ENCODE results near the gene PDE8B. TPM values are rescaled to one million over a fixed set of nuclear protein-coding genes. Genes with fewer than 3 reads are reported as not detected.

PDE8B gene
- total RNA-seq, 1 donor from 2014 or later = 2.0 TPM

DNA sequence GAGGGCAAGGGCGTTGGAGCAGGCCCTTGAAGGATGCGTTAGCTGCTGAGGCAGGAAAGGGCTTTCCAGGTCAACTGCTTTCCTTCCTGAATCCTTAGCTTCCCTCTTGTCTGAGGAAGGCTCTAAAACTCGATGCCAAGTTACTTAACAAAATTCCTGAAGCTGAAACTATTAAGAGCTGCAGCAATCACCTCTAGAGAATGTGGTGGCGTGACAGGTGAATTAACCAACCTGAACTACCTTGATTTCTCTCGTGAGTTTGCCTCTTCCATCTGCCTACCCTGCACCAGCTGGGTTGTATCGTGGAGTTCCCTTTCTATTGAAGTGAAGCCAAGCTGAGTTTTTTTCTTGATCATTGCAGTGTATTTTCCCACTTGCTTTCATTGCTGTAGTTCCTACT is 96.1 kb downstream of the PDE8B start:
- H3K36me3 Mint-ChIP-seq (ENCODE audit: unreplicated experiment) = no peaks in the 10 kb centered on the region
- H3K27ac Mint-ChIP-seq (ENCODE audit: unreplicated experiment) = no peak overlapping the region
- H3K27me3 Mint-ChIP-seq (ENCODE audit: unreplicated experiment) = peaks cover 3% of the 10 kb centered on the region
- no peak overlapping the region for H3K4me3 Mint-ChIP-seq (ENCODE audit: unreplicated experiment)
- peaks cover 19% of the 10 kb centered on the region for H3K4me1 Mint-ChIP-seq (ENCODE audit: unreplicated experiment)
- DNase-seq (ENCODE audit: extremely low spot score, unreplicated experiment) = no peak
- no peaks in the 10 kb centered on the region for H3K9me3 Mint-ChIP-seq (ENCODE audit: unreplicated experiment)
- TF ChIP-seq, protein P1, sequence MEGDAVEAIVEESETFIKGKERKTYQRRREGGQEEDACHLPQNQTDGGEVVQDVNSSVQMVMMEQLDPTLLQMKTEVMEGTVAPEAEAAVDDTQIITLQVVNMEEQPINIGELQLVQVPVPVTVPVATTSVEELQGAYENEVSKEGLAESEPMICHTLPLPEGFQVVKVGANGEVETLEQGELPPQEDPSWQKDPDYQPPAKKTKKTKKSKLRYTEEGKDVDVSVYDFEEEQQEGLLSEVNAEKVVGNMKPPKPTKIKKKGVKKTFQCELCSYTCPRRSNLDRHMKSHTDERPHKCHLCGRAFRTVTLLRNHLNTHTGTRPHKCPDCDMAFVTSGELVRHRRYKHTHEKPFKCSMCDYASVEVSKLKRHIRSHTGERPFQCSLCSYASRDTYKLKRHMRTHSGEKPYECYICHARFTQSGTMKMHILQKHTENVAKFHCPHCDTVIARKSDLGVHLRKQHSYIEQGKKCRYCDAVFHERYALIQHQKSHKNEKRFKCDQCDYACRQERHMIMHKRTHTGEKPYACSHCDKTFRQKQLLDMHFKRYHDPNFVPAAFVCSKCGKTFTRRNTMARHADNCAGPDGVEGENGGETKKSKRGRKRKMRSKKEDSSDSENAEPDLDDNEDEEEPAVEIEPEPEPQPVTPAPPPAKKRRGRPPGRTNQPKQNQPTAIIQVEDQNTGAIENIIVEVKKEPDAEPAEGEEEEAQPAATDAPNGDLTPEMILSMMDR (IDR thresholded peaks at IDR 0.05) = no peak

DNA sequence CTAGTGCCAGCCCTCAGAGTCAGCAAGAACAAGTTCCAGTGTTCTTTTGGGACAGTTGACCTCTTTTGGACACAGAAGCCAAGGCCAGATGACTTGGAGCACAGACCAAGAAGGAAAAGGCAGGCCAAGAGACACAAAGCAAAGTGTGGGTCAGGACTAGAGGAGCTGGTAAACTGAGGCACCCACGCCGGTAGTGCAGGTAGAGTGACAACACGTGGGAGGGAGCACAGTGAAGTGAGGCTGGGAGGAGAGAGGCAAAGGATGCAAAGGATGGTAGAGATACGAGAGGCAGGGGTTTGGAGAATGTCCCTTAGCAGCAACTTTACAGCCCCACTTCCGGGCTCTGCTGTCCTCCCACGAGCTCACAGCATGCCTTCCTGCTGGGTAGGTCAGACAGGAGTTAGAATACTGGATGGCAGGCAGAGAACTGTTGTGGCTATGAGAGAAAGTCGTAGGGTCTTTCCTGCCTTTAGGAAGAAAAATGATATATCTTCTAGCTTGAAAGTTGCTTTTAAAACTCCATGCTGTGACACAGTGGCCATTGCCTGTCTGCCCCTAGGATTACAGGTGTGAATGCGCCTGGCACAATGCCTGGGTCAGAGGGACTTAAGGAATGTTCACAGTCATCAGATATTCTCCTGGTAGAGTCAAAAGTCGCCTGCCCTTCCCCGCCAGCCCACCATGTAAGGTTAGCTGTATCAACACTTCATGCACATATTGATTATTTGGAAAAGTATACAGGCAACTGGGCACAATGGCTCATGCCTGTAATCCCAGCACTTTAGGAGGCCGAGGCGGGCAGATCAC is 97.9 kb downstream of the PDE8B start:
- peaks cover 3% of the 10 kb centered on the region for H3K27me3 Mint-ChIP-seq (ENCODE audit: unreplicated experiment)
- no peak overlapping the region for H3K4me3 Mint-ChIP-seq (ENCODE audit: unreplicated experiment)
- no peaks in the 10 kb centered on the region for H3K36me3 Mint-ChIP-seq (ENCODE audit: unreplicated experiment)
- H3K9me3 Mint-ChIP-seq (ENCODE audit: unreplicated experiment) = no peaks in the 10 kb centered on the region
- H3K27ac Mint-ChIP-seq (ENCODE audit: unreplicated experiment) = no peak overlapping the region
- DNase-seq (ENCODE audit: extremely low spot score, unreplicated experiment) = no peak
- H3K4me1 Mint-ChIP-seq (ENCODE audit: unreplicated experiment) = peaks cover 14% of the 10 kb centered on the region
- TF ChIP-seq, protein P1 (IDR thresholded peaks at IDR 0.05) = no peak

DNA sequence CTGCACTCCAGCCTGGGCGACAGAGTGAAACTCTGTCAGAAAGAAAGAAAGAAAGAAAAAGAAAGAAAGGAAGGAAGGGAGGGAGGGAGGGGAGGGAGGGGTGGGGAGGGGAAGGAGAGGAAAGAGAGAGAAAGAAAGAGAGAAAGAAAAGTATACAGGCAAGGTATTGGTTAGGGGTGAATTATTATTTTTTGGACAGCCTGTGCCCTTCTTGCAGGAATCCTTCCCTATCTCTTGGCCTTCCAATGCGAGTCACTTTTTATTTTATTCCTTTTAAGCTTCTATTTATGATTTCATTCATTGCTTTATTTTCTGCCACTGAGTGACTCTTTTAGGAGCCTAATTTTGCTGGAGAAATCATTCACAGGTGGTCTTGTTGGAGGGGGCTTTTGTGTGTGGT is 98.7 kb downstream of the PDE8B start:
- H3K27ac Mint-ChIP-seq (ENCODE audit: unreplicated experiment) = no peak overlapping the region
- peaks cover 14% of the 10 kb centered on the region for H3K4me1 Mint-ChIP-seq (ENCODE audit: unreplicated experiment)
- peaks cover 2% of the 10 kb centered on the region for H3K36me3 Mint-ChIP-seq (ENCODE audit: unreplicated experiment)
- no peak for DNase-seq (ENCODE audit: extremely low spot score, unreplicated experiment)
- peaks cover 5% of the 10 kb centered on the region for H3K9me3 Mint-ChIP-seq (ENCODE audit: unreplicated experiment)
- peaks cover 7% of the 10 kb centered on the region for H3K27me3 Mint-ChIP-seq (ENCODE audit: unreplicated experiment)
- TF ChIP-seq, protein P1 (IDR thresholded peaks at IDR 0.05) = no peak
- no peak overlapping the region for H3K4me3 Mint-ChIP-seq (ENCODE audit: unreplicated experiment)

DNA sequence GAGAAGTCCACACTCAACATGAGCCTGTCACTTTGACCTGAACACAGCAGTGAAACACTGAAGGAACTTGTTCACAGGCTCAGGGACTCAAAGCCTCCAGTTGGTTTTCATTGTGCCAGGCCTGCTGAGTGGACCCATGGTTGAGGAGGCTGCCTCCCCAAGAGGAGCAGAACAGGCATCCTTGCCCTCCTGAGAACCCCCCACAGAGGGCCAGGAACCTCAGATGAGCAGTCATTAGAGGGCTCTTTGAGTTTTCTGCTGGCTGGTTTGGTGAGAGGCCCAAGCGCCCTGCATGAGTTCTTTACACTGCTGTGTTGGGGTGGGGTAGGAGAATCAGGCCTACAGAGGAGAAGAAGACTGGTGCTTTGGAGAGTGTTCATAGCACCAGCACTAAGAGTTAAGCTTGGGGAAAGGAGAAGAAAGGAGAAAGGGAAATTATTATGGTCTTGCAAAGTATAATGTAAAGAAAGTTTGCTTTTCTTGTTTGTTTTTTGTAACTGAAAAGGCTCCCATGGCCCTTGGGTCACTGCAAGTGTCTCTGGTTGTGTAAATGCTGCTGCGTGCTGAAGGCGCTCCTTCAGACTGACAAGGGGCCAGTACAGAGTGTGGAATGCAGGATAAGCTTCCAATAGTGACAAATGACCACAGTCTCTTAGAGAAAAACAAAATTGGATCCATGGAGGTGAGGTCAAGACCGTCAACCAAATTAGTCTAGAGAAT is 100.2 kb downstream of the PDE8B start:
- peaks cover 11% of the 10 kb centered on the region for H3K4me1 Mint-ChIP-seq (ENCODE audit: unreplicated experiment)
- DNase-seq (ENCODE audit: extremely low spot score, unreplicated experiment) = no peak
- H3K27ac Mint-ChIP-seq (ENCODE audit: unreplicated experiment) = no peak overlapping the region
- H3K9me3 Mint-ChIP-seq (ENCODE audit: unreplicated experiment) = peaks cover 6% of the 10 kb centered on the region
- H3K27me3 Mint-ChIP-seq (ENCODE audit: unreplicated experiment) = peaks cover 9% of the 10 kb centered on the region
- TF ChIP-seq, protein P1 (IDR thresholded peaks at IDR 0.05) = no peak
- H3K4me3 Mint-ChIP-seq (ENCODE audit: unreplicated experiment) = no peak overlapping the region
- peaks cover 2% of the 10 kb centered on the region for H3K36me3 Mint-ChIP-seq (ENCODE audit: unreplicated experiment)

DNA sequence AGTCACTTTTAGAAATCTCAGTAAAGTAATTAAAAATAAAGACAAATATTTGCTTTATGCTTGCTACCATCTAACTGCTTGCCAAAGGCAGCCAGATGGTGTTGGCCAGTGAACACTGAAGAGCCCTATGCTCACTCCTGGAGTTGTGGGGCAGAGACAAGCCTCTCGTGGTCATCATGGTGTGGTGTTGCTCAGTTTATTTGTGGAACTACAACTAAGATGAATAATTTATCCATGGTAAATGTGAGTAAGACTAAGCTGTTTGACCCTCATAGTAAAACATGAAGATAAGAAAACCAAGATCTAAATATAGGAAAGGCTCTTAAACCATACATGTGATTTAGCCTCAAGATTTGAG is 100.7 kb downstream of the PDE8B start:
- H3K9me3 Mint-ChIP-seq (ENCODE audit: unreplicated experiment) = peaks cover 6% of the 10 kb centered on the region
- H3K36me3 Mint-ChIP-seq (ENCODE audit: unreplicated experiment) = peaks cover 2% of the 10 kb centered on the region
- TF ChIP-seq, protein P1 (IDR thresholded peaks at IDR 0.05) = no peak
- no peak for DNase-seq (ENCODE audit: extremely low spot score, unreplicated experiment)
- H3K4me3 Mint-ChIP-seq (ENCODE audit: unreplicated experiment) = no peak overlapping the region
- no peak overlapping the region for H3K27ac Mint-ChIP-seq (ENCODE audit: unreplicated experiment)
- H3K27me3 Mint-ChIP-seq (ENCODE audit: unreplicated experiment) = peaks cover 9% of the 10 kb centered on the region
- peaks cover 10% of the 10 kb centered on the region for H3K4me1 Mint-ChIP-seq (ENCODE audit: unreplicated experiment)

All from osteocyte (in vitro differentiated cells).